HepG2 (cell line): ENCODE data around the gene NGEF. TPM values are rescaled to one million over a fixed set of nuclear protein-coding genes. Genes with fewer than 3 reads are reported as not detected.

ENCODE experiments used
- AGO2 ChIP-seq: fragments of 200-400 bp; formaldehyde crosslinking; optimal IDR thresholded peaks from 2 replicates; pipeline ENCODE3; 2017; ENCODE audit warnings: mild to moderate bottlenecking, low read depth, low read length, moderate library complexity
- CBX5 ChIP-seq: sonication (generic); formaldehyde crosslinking; IDR thresholded peaks from 2 replicates; pipeline ENCODE4 v1.4.0; 2020; ENCODE audit warnings: missing genetic modification reagents, borderline replicate concordance
- CENPT ChIP-seq: sonication (generic); formaldehyde crosslinking; IDR thresholded peaks from 2 replicates; pipeline ENCODE4 v1.8.0; 2022; ENCODE audit warnings: low read depth, mild to moderate bottlenecking, moderate library complexity, missing genetic modification reagents
- CREB1 ChIP-seq, 2 experiments: fragments of 450-650 bp in 1 of 2; IDR thresholded peaks; 2 replicates each; pipeline ENCODE4 v1.6.1; 2016 to 2017; ENCODE audit warnings: control low read depth in 1 of 2, mild to moderate bottlenecking in 1 of 2, missing compliant biosample characterization in 1 of 2, missing genetic modification characterization in 1 of 2
- GTF3A ChIP-seq: sonication (generic); formaldehyde crosslinking; conservative IDR thresholded peaks from 2 replicates; pipeline ENCODE4 v1.4.0; 2020; ENCODE audit warnings: mild to moderate bottlenecking, missing genetic modification reagents
- HOXA9 ChIP-seq: sonication (generic); formaldehyde crosslinking; IDR thresholded peaks from 2 replicates; pipeline ENCODE4 v1.8.1; 2022; ENCODE audit warnings: missing genetic modification reagents, mild to moderate bottlenecking, moderate library complexity, borderline replicate concordance
- KDM6A ChIP-seq: IDR thresholded peaks from 2 replicates; pipeline ENCODE4 v1.6.1; 2016; ENCODE audit warnings: low read depth
- MTA1 ChIP-seq: sonication (generic); formaldehyde crosslinking; IDR thresholded peaks from 2 replicates; pipeline ENCODE4 v1.4.0; 2020; ENCODE audit warnings: missing genetic modification reagents, mild to moderate bottlenecking, borderline replicate concordance
- MYC ChIP-seq: sonication (generic); formaldehyde crosslinking; IDR thresholded peaks from 2 replicates; pipeline ENCODE4 v1.9.0; 2021; ENCODE audit warnings: missing genetic modification reagents, borderline replicate concordance
- NFIB ChIP-seq: sonication (generic); formaldehyde crosslinking; IDR thresholded peaks from 2 replicates; pipeline ENCODE4 v1.9.0; 2021; ENCODE audit warnings: missing genetic modification reagents, mild to moderate bottlenecking, borderline replicate concordance
- RBFOX2 ChIP-seq: fragments of 200-400 bp; formaldehyde crosslinking; IDR thresholded peaks from 2 replicates; pipeline ENCODE4 v1.6.1; 2017; ENCODE audit warnings: low read depth, mild to moderate bottlenecking, low read length
- SIX4 ChIP-seq: sonication (generic); formaldehyde crosslinking; IDR thresholded peaks from 2 replicates; pipeline ENCODE4 v1.4.0; 2020; ENCODE audit warnings: missing genetic modification reagents
- SRSF1 ChIP-seq: fragments of 200-400 bp; formaldehyde crosslinking; optimal IDR thresholded peaks from 2 replicates; pipeline ENCODE3; 2017; ENCODE audit warnings: mild to moderate bottlenecking, low read depth, low read length, moderate library complexity
- SSRP1 ChIP-seq: IDR thresholded peaks from 2 replicates; pipeline ENCODE4 v1.6.1; 2016; ENCODE audit warnings: control low read depth
- ZFP36 ChIP-seq: fragments of 150-350 bp; IDR thresholded peaks from 2 replicates; pipeline ENCODE4 v1.6.1; 2018; ENCODE audit warnings: borderline replicate concordance, low read length, low read depth; ENCODE audit not compliant: partially characterized antibody
- ZFY ChIP-seq: sonication (generic); formaldehyde crosslinking; IDR thresholded peaks from 2 replicates; pipeline ENCODE4 v1.4.0; 2020; ENCODE audit warnings: missing genetic modification reagents
- ZNF333 ChIP-seq: sonication (generic); formaldehyde crosslinking; IDR thresholded peaks from 2 replicates; pipeline ENCODE4 v1.4.0; 2020; ENCODE audit warnings: mild to moderate bottlenecking, missing genetic modification reagents, borderline replicate concordance
- ZNF460 ChIP-seq: sonication (generic); formaldehyde crosslinking; IDR thresholded peaks from 2 replicates; pipeline ENCODE4 v1.5.1; 2020; ENCODE audit warnings: missing genetic modification reagents, mild to moderate bottlenecking, borderline replicate concordance
- ZNF564 ChIP-seq: sonication (generic); formaldehyde crosslinking; IDR thresholded peaks from 2 replicates; pipeline ENCODE4 v1.8.1; 2023; ENCODE audit warnings: mild to moderate bottlenecking, missing genetic modification reagents
- ZNF660 ChIP-seq: sonication (generic); formaldehyde crosslinking; IDR thresholded peaks from 2 replicates; pipeline ENCODE4 v1.5.1; 2020; ENCODE audit warnings: mild to moderate bottlenecking, low read depth, missing genetic modification reagents, borderline replicate concordance
- polyA plus RNA-seq, 8 experiments: library from polyadenylated mRNA; depleted of rRNA in 3 of 8; stranded (reverse) in 7 of 8; unstranded in 1 of 8; fragments of >200 nt; fragmentation: Illumina TruSeq in 4 of 8; extraction: Trizol in 4 of 8; gene quantifications; 2 replicates each; pipeline versions ENCODE4 v1.2.1 to v1.2.3, GENCODE V29; 2011 to 2016; ENCODE audit warnings: low read depth in 4 of 8, missing spikeins in 1 of 8, mixed read lengths in 1 of 8; ENCODE audit not compliant: insufficient read depth in 1 of 8
- total RNA-seq, 5 experiments: library from RNA; depleted of rRNA; stranded (reverse); fragments of >200 nt; fragmentation: Illumina TruSeq; extraction: Trizol; gene quantifications; 2 replicates each; pipeline ENCODE4 v1.2.3, GENCODE V29; 2016; ENCODE audit warnings: low read depth in 1 of 5
- TF ChIP-seq, protein P1 (sequence below): sonication (generic); formaldehyde crosslinking; IDR thresholded peaks from 2 replicates; pipeline ENCODE4 v1.5.1; 2020; ENCODE audit warnings: mild to moderate bottlenecking, missing genetic modification reagents, moderate library complexity
- TF ChIP-seq, protein P2 (sequence below): IDR thresholded peaks from 2 replicates; pipeline ENCODE4 v1.6.1; 2016; ENCODE audit warnings: low read depth
- TF ChIP-seq, protein P3 (sequence below): sonication (generic); formaldehyde crosslinking; IDR thresholded peaks from 2 replicates; pipeline ENCODE4 v1.5.0; 2020; ENCODE audit warnings: missing genetic modification reagents

Gene NGEF
- total and polyA plus RNA-seq, 2 of the 13 experiments (the other 11 are each of a cell fraction or from before 2014, with no cell fraction given), result 14.4 to 36.9 TPM

DNA sequence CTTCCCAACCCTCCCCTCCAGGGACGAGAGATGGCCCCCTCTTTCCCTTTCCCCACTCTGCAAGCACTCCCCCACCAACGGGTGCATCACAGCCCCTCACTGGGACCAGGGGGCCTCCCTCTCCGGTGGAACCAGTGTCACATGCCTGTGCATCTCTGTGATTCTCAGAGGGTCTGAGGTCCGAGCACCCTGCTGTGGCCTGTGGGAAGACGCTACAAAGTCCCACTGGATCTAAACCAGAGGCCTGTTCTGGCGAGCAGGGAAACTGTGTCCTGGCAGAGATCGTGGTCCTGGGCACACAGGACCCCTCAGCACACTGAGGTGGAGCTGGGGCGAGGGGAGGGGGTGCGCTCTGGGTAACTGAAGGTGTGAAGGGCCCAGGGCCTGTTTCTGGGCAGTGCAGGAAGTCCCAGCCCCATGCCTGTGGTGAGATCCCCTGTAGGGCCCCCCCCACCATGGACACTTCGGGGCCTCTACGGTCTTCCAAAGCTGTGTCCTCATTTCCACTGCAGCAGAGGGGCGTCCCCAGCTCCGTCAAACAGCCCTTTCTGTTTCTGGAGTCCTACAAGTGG lies 135.0 kb downstream of the NGEF start (continued):
- no peak for TF ChIP-seq ZFP36
- peak; percentile 4; the same call in 1 of the 2 replicates for TF ChIP-seq RBFOX2
- TF ChIP-seq ZFY, result peak; percentile 16; the same call in 1 of the 2 replicates
- TF ChIP-seq CENPT, result no peak
- TF ChIP-seq, protein P1, sequence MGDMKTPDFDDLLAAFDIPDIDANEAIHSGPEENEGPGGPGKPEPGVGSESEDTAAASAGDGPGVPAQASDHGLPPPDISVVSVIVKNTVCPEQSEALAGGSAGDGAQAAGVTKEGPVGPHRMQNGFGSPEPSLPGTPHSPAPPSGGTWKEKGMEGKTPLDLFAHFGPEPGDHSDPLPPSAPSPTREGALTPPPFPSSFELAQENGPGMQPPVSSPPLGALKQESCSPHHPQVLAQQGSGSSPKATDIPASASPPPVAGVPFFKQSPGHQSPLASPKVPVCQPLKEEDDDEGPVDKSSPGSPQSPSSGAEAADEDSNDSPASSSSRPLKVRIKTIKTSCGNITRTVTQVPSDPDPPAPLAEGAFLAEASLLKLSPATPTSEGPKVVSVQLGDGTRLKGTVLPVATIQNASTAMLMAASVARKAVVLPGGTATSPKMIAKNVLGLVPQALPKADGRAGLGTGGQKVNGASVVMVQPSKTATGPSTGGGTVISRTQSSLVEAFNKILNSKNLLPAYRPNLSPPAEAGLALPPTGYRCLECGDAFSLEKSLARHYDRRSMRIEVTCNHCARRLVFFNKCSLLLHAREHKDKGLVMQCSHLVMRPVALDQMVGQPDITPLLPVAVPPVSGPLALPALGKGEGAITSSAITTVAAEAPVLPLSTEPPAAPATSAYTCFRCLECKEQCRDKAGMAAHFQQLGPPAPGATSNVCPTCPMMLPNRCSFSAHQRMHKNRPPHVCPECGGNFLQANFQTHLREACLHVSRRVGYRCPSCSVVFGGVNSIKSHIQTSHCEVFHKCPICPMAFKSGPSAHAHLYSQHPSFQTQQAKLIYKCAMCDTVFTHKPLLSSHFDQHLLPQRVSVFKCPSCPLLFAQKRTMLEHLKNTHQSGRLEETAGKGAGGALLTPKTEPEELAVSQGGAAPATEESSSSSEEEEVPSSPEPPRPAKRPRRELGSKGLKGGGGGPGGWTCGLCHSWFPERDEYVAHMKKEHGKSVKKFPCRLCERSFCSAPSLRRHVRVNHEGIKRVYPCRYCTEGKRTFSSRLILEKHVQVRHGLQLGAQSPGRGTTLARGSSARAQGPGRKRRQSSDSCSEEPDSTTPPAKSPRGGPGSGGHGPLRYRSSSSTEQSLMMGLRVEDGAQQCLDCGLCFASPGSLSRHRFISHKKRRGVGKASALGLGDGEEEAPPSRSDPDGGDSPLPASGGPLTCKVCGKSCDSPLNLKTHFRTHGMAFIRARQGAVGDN (CRISPR knock-in tag), result peak; percentile 37; the same call in 1 of the 2 replicates
- TF ChIP-seq AGO2, result peak; percentile 97
- TF ChIP-seq, protein P2, sequence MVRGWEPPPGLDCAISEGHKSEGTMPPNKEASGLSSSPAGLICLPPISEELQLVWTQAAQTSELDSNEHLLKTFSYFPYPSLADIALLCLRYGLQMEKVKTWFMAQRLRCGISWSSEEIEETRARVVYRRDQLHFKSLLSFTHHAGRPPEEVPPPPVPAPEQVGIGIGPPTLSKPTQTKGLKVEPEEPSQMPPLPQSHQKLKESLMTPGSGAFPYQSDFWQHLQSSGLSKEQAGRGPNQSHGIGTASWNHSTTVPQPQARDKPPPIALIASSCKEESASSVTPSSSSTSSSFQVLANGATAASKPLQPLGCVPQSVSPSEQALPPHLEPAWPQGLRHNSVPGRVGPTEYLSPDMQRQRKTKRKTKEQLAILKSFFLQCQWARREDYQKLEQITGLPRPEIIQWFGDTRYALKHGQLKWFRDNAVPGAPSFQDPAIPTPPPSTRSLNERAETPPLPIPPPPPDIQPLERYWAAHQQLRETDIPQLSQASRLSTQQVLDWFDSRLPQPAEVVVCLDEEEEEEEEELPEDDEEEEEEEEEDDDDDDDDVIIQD (CRISPR knock-in tag), result no peak
- no peak for TF ChIP-seq GTF3A (CRISPR knock-in tag)
- TF ChIP-seq, protein P3, sequence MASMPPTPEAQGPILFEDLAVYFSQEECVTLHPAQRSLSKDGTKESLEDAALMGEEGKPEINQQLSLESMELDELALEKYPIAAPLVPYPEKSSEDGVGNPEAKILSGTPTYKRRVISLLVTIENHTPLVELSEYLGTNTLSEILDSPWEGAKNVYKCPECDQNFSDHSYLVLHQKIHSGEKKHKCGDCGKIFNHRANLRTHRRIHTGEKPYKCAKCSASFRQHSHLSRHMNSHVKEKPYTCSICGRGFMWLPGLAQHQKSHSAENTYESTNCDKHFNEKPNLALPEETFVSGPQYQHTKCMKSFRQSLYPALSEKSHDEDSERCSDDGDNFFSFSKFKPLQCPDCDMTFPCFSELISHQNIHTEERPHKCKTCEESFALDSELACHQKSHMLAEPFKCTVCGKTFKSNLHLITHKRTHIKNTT (CRISPR knock-in tag), result no peak
- TF ChIP-seq ZNF660 (CRISPR knock-in tag), result no peak
- TF ChIP-seq MYC, result peak; percentile 18; the same call in 1 of the 2 replicates
- TF ChIP-seq ZNF460 (CRISPR knock-in tag), result no peak
- no peak for TF ChIP-seq SIX4 (CRISPR knock-in tag)
- no peak for TF ChIP-seq ZNF333
- no peak for TF ChIP-seq CREB1 (IDR thresholded peaks at IDR 0.05)
- no peak for TF ChIP-seq CREB1 (CRISPR knock-in tag; IDR thresholded peaks at IDR 0.05)
- TF ChIP-seq SRSF1, result peak; percentile 12
- no peak for TF ChIP-seq ZNF564 (CRISPR knock-in tag)
- peak; percentile 66; the same call in 1 of the 2 replicates for TF ChIP-seq SSRP1 (CRISPR knock-in tag)
- no peak for TF ChIP-seq KDM6A
- TF ChIP-seq MTA1 (CRISPR knock-in tag), result no peak
- TF ChIP-seq CBX5 (CRISPR knock-in tag), result 0 out of 2 replicates have a peak, but pooled peaks have one; percentile 7
- TF ChIP-seq NFIB (CRISPR knock-in tag), result no peak
- TF ChIP-seq HOXA9 (CRISPR knock-in tag), result no peak
